Retina (tissue), 1 donor: Measurements from ENCODE around the gene HSF2BP.
"Not testable (repeated sequence)": the region's sequence is repeated elsewhere in the genome, so short reads cannot be mapped to it uniquely, and the experiment has no call there.

ENCODE experiments used
- DNase-seq: peaks from one replicate; pipeline ENCODE4 v3.0.0-alpha.2; 2016

Gene HSF2BP

GRCh38 chr21:43659136-43660000, at the start of gene HSF2BP, which contains the start of gene RRP1B:
Gene HSF2BP, minus strand, starts transcription at chr21:43659488. Its CDS starts 1,392 bp downstream, at chr21:43658096.
Gene RRP1B, plus strand, starts transcription at chr21:43659560. Its CDS starts 105 bp downstream, at chr21:43659665.
- peak; percentile 96 for DNase-seq

GRCh38 chr21:43708745-43709381, 49.6 kb upstream of the HSF2BP start:
- DNase-seq, result no peak

DNA sequence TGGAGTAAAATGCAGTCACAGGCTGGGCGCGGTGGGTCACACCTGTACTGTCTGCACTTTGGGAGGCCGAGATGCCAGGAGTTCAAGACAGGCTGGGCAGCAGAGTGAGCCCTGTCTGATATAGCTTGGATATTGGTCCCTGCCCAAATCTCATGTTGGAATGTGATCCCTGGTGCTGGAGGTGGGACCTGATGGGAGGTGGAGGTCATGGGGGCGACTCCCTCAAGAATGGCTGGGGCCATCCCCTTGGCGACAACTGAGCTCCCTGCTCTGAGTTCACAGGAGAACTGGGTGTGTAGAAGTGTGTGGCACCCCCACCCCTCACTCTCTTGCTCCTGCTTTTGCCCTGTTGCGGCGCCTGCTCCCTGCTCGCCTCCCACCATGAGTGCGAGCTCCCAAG, 48.2 kb upstream of the HSF2BP start:
- no peak for DNase-seq

DNA sequence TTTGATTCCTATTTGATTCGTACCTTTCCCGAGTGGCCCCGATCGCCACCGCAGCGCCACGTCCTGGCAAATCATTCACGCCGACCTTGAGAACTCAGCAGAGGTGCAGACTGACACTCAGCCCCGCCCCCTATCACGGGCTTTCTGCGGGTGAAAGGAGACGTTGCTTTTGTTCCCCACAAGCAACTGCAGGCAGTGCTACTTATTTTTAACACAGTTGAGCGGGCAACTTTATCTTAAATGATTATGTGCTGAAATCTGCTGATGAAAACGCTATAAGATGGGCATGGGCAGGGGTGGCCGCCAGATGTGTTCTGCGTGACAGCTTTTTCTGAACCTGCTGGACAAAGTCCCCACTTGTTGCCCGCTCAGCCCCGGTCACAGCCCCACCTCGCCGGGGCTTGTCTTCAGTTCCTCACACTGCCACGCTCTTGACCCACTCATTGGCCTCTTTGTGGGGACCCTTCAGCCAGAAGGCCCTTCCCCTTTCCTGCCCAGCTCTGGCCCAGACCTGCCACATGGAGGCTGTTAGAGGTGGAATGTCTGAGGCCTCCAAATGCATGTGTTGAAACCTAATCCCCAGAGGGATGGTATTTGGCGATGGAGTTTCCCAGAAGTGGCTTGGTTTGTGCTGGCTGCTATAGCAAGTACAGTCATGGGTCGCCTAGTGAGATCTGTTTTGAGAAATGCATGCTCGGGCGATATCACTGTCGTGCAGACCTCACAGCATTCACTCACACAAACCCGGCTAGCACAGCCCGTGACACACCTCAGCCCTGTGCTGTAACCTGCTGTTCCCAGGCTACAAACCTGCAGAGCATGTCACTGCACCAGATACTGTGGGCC, 44.0 kb upstream of the HSF2BP start:
- peak; percentile 71 for DNase-seq

DNA sequence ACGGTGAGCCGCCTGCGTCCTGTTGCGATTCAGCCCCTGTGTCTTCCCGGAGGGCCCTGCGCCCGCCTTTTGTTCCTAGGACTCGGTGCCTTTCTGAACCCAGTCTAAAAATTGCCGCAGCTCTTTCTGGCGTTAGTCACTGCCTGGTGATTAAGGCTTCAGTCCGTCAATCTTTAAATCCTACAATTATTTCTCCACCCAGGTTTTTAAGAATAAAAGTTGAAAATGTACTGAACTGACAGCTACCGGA, 43.4 kb upstream of the HSF2BP start:
- no peak for DNase-seq

GRCh38 chr21:43701936-43702784, 42.9 kb upstream of the HSF2BP start:
- DNase-seq, result peak; percentile 58

GRCh38 chr21:43699933-43700599, 40.8 kb upstream of the HSF2BP start:
- DNase-seq, result no peak

GRCh38 chr21:43699492-43699777, 40.1 kb upstream of the HSF2BP start:
- DNase-seq, result not testable (repeated sequence)

GRCh38 chr21:43697758-43698643, 38.7 kb upstream of the HSF2BP start:
- no peak for DNase-seq

- DNase-seq, result no peak
These were observed 36.9 kb upstream of the HSF2BP start for GRCh38 chr21:43696214-43696613.

GRCh38 chr21:43694437-43695079, 35.3 kb upstream of the HSF2BP start:
- DNase-seq, result no peak

DNA sequence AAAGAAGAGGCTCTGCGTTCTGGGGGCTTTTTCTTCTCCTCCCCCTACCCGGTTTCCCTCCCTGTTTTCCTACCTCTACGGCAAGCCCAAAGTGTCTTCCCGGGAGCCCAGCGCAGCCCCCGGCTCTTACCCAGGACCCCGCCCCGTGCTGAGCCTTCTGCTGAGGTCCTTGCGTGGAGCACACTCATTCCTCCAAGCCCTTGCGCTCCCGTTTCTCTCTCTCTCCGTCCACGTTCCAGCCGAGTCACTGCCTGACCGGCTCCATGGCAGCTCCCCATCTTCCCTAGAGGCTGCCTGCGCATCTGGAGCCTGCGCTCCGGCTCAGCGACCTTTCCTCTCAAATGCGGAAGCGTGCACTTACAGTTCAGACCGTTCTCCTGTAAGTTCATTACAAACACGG, 34.7 kb upstream of the HSF2BP start:
- DNase-seq, result peak; percentile 40

DNA sequence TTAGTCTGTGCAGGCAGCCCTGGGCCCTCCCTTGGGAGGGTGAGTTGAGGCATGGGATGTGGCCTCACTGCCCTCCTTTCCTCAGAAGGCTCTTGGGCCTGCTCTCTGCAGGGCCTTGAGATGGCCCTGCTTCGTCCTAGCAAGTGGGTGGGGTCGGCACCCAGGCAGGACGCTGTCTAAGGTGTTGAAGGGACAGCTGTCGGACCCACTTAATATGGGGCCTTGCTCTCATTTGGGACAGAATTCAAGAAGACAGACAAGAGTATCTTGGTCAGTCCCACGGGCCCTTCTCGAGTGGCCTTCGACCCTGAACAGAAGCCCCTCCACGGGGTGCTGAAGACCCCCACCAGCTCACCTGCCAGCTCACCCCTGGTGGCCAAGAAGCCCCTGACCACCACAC, 33.7 kb upstream of the HSF2BP start:
- no peak for DNase-seq

DNA sequence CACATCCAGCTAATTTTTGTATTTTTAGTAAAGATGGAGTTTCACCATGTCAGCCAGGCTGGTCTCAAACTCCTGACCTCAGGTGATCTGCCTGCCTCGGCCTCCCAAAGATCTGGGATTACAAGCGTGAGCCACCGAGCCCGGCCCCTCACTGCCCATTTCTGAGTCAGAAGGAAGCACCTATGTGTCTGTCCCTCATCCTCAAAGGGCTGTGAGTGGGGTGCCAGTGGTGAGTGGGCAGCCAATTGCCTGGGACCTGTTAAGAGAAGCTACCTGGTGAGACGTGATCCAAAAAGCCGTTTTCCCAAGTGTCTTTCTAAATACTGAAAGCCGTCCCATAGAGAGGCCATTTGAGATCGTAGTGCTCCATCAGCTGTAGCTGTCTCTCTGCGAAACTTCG, 32.5 kb upstream of the HSF2BP start:
- no peak for DNase-seq

GRCh38 chr21:43691086-43691795, 32.0 kb upstream of the HSF2BP start:
- no peak for DNase-seq

DNA sequence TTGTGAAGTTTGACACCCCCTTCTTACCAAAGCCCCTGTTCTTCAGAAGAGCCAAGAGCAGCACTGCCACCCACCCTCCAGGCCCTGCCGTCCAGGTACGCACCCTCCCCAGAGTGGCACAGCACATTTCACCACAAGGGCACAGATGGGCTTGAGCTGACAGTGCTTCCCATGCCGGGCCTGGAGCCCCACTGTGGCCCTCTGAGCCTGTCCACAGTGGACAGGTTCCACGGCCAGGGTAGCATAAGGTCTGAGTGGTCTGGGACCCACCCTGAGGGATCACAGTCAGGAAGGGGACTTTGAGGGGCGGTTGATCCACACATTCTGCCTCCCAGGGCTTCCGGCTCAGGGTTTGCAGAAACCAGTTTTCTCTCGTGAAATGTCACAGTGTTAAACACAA, 31.1 kb upstream of the HSF2BP start:
- DNase-seq, result no peak

GRCh38 chr21:43689556-43690337, 30.5 kb upstream of the HSF2BP start:
- no peak for DNase-seq

DNA sequence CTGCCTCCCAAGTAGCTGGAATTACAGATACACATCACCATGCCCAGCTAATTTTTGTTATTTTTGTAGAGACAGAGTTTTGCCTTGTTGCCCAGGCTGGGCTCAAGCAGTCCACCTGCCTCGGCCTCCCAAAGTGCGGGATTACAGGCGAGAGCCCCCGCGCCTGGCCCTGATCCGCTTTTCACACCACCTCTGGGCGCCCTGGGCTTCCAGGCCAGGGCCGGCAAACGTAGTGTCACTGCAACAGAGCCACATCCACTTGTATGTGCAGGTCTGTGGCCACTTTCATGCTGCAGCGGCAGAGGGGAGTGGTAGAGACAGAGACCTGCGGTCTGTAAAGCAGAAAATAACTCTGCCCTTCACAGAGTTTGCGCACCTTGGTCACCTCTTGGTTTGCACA, 29.6 kb upstream of the HSF2BP start:
- no peak for DNase-seq
